Neural cell (in vitro differentiated cells): Measurements from ENCODE around the gene TATDN2. TPM values are rescaled to one million over a fixed set of nuclear protein-coding genes. Genes with fewer than 3 reads are reported as not detected.

Experiments used
- H2AFZ ChIP-seq: fragments of 200-600, 300-800 bp; sonication (generic), shearing (Covaris generic); 2 replicates; pipeline ENCODE4 v1.6.0; 2014; ENCODE audit warnings: low read depth, mild to moderate bottlenecking, antibody characterized with exemption, low read length, moderate library complexity
- H3F3A ChIP-seq: fragments of 200-600 bp; shearing (Covaris generic); 2 replicates; pipeline ENCODE4 v1.6.1; 2016; ENCODE audit warnings: mild to moderate bottlenecking, moderate library complexity, mixed read lengths, antibody characterized with exemption, low read length; ENCODE audit not compliant: insufficient read depth, poor library complexity, severe bottlenecking
- H3K27ac ChIP-seq: fragments of 200-600, 300-800 bp; sonication (generic), shearing (Covaris generic); 2 replicates; pipeline ENCODE4 v1.5.1; 2014; ENCODE audit warnings: mild to moderate bottlenecking, low read length, moderate library complexity
- H3K27me3 ChIP-seq: fragments of 300-800, 200-600 bp; sonication (generic), shearing (Covaris generic); 2 replicates; pipeline ENCODE4 v1.6.0; 2014; ENCODE audit warnings: mild to moderate bottlenecking, low read depth, low read length, moderate library complexity; ENCODE audit not compliant: insufficient read depth
- H3K36me3 ChIP-seq: fragments of 300-800, 200-600 bp; sonication (generic), shearing (Covaris generic); 2 replicates; pipeline ENCODE4 v1.5.1; 2014; ENCODE audit warnings: mild to moderate bottlenecking, antibody characterized with exemption, low read length, moderate library complexity; ENCODE audit not compliant: insufficient read depth
- H3K4me2 ChIP-seq: fragments of 300-800, 200-600 bp; sonication (generic), shearing (Covaris generic); 2 replicates; pipeline ENCODE4 v1.6.0; 2014; ENCODE audit warnings: mild to moderate bottlenecking, low read length
- H3K4me3 ChIP-seq: fragments of 300-800, 200-600 bp; sonication (generic), shearing (Covaris generic); 2 replicates; pipeline ENCODE4 v1.5.1; 2014; ENCODE audit warnings: mild to moderate bottlenecking, low read length, moderate library complexity
- H3K79me2 ChIP-seq: fragments of 200-600 bp; shearing (Covaris generic); replicated peaks from 2 replicates; pipeline ENCODE4 v1.6.0; 2014; ENCODE audit warnings: mild to moderate bottlenecking, low read length, moderate library complexity; ENCODE audit not compliant: insufficient read depth
- H3K9ac ChIP-seq: fragments of 300-800, 200-600 bp; sonication (generic), shearing (Covaris generic); 2 replicates; pipeline ENCODE4 v1.6.1; 2016; ENCODE audit warnings: mild to moderate bottlenecking, low read length, mixed read lengths
- H3K9me2 ChIP-seq: fragments of 200-600 bp; shearing (Covaris generic); 2 replicates; pipeline ENCODE4 v1.6.1; 2016; ENCODE audit warnings: mild to moderate bottlenecking, low read length, mixed read lengths; ENCODE audit not compliant: insufficient read depth
- H3K9me3 ChIP-seq: fragments of 200-600, 300-800 bp; sonication (generic), shearing (Covaris generic); 2 replicates; pipeline ENCODE4 v1.6.1; 2016; ENCODE audit warnings: mild to moderate bottlenecking, mixed run types, low read length, moderate library complexity, mixed read lengths
- H4K20me1 ChIP-seq: fragments of 200-600 bp; shearing (Covaris generic); 2 replicates; pipeline ENCODE4 v1.6.1; 2016; ENCODE audit warnings: mild to moderate bottlenecking, mixed run types; ENCODE audit not compliant: insufficient read depth
- CTCF ChIP-seq: fragments of 450-650 bp; IDR thresholded peaks from 2 replicates; pipeline ENCODE4 v1.5.1; 2014; ENCODE audit warnings: antibody characterized with exemption, mild to moderate bottlenecking, moderate library complexity; ENCODE audit not compliant: poor library complexity, severe bottlenecking
- EP300 ChIP-seq: fragments of 450-650 bp; conservative IDR thresholded peaks from 2 replicates; pipeline ENCODE4 v1.6.1; 2014; ENCODE audit warnings: antibody characterized with exemption, mild to moderate bottlenecking, moderate library complexity; ENCODE audit not compliant: poor library complexity, severe bottlenecking
- EZH2 ChIP-seq: fragments of 200-600, 300-800 bp; shearing (Covaris generic), sonication (generic); IDR thresholded peaks from 2 replicates; pipeline ENCODE4 v1.6.1; 2014; ENCODE audit warnings: antibody characterized with exemption, low read length, borderline replicate concordance, mild to moderate bottlenecking; ENCODE audit not compliant: insufficient read depth, poor library complexity, severe bottlenecking
- MXI1 ChIP-seq: fragments of 450-650 bp; conservative IDR thresholded peaks from 2 replicates; pipeline ENCODE4 v1.6.1; 2014; ENCODE audit warnings: antibody characterized with exemption, mild to moderate bottlenecking; ENCODE audit not compliant: poor library complexity, severe bottlenecking
- POLR2AphosphoS5 ChIP-seq: IDR thresholded peaks from 2 replicates; pipeline ENCODE4 v1.6.1; 2012
- RAD21 ChIP-seq: fragments of 450-650 bp; conservative IDR thresholded peaks from 2 replicates; pipeline ENCODE4 v1.6.1; 2014; ENCODE audit warnings: antibody characterized with exemption, mild to moderate bottlenecking, moderate library complexity
- REST ChIP-seq: IDR thresholded peaks from 2 replicates; pipeline ENCODE4 v1.6.1; 2012; ENCODE audit warnings: borderline replicate concordance
- SMC3 ChIP-seq: fragments of 450-650 bp; conservative IDR thresholded peaks from 2 replicates; pipeline ENCODE4 v1.6.1; 2014; ENCODE audit warnings: antibody characterized with exemption, mild to moderate bottlenecking, moderate library complexity; ENCODE audit not compliant: poor library complexity
- TAF1 ChIP-seq: IDR thresholded peaks from 2 replicates; pipeline ENCODE4 v1.6.1; 2012; ENCODE audit warnings: low read depth
- polyA plus RNA-seq: library from polyadenylated mRNA; depleted of rRNA; stranded (reverse); fragments of >200 nt; gene quantifications from 2 replicates; pipeline ENCODE4 v1.2.3, GENCODE V29; 2014

The TATDN2 gene
- polyA plus RNA-seq, 1 donor from 2014 or later: 22.1 TPM

- no peak overlapping the region for H3K4me2 ChIP-seq
Measured at GRCh38 chr3:10321630-10322351, 73.5 kb downstream of the TATDN2 start.

GRCh38 chr3:10322352-10322710 is 74.1 kb downstream of the TATDN2 start:
- no peaks in the 10 kb centered on the region for H3K9me2 ChIP-seq
- no peaks in the 10 kb centered on the region for H4K20me1 ChIP-seq
- H3K36me3 ChIP-seq: no peaks in the 10 kb centered on the region
- H2AFZ ChIP-seq: no peak overlapping the region
- no peak overlapping the region for H3K4me2 ChIP-seq
- peaks cover 18% of the 10 kb centered on the region for H3K79me2 ChIP-seq
- no peaks in the 10 kb centered on the region for H3K9me3 ChIP-seq
- H3F3A ChIP-seq: no peaks in the 10 kb centered on the region
- H3K27ac ChIP-seq: no peak overlapping the region
- H3K4me3 ChIP-seq: no peak overlapping the region
- no peak overlapping the region for H3K9ac ChIP-seq
- H3K27me3 ChIP-seq: no peaks in the 10 kb centered on the region
- no peak for TF ChIP-seq SMC3
- no peak for TF ChIP-seq RAD21
- TF ChIP-seq EP300: no peak
- TF ChIP-seq CTCF: no peak
- TF ChIP-seq POLR2AphosphoS5: no peak

More at GRCh38 chr3:10321630-10322351, 73.5 kb downstream of the TATDN2 start:
- Histone ChIP-seq H3K9me3 (no peaks in the 10 kb centered on the region), H4K20me1 (no peaks in the 10 kb centered on the region), H3K27ac (peak overlapping the region; percentile 52), H3K36me3 (no peaks in the 10 kb centered on the region), H3K9me2 (no peaks in the 10 kb centered on the region), H3F3A (no peaks in the 10 kb centered on the region), H3K4me3 (peak overlapping the region; percentile 87), H3K27me3 (no peaks in the 10 kb centered on the region), H3K79me2 (peaks cover 18% of the 10 kb centered on the region), H3K9ac (peak overlapping the region; percentile 88), H2AFZ (no peak overlapping the region)
- no peak for TF ChIP-seq POLR2AphosphoS5
- TF ChIP-seq MXI1: no peak
- TF ChIP-seq TAF1: no peak
- no peak for TF ChIP-seq SMC3
- no peak for TF ChIP-seq CTCF
- no peak for TF ChIP-seq RAD21
- TF ChIP-seq EZH2: no peak
- no peak for TF ChIP-seq EP300
- no peak for TF ChIP-seq REST
